H1 (cell line): ENCODE results near the gene EXT2. TPM values are rescaled to one million over a fixed set of nuclear protein-coding genes. Genes with fewer than 3 reads are reported as not detected.

Experiments used
- CTCF ChIA-PET: fragments of 300-600 bp; sonication (Branson Sonifier 250); formaldehyde crosslinking; loops from one replicate; lab custom pipeline; 2021; ENCODE audit not compliant: partially characterized antibody; lab: Charles Lee
- POLR2A ChIA-PET: fragments of 300-600 bp; sonication (Branson Sonifier 250); formaldehyde crosslinking; loops from one replicate; lab custom pipeline; 2021; ENCODE audit warnings: inconsistent platforms; ENCODE audit not compliant: partially characterized antibody; lab: Charles Lee
- DNase-seq, 2 experiments: peaks; one replicate each; pipeline versions ENCODE4 v3.0.0 to v3.0.0-alpha.2; 2010 to 2022; ENCODE audit warnings: low spot score in 2 of 2, low read depth in 1 of 2, mixed read lengths in 1 of 2
- FAIRE-seq: peaks from 2 replicates; lab custom pipeline; 2011; peaks lifted over from hg19 to GRCh38; lab: Jason Lieb, UNC
- H2AFZ ChIP-seq: 2 replicates; pipeline ENCODE4 v1.8.1; 2012; ENCODE audit warnings: low read length, inconsistent platforms
- H2AK5ac ChIP-seq: 2 replicates; pipeline ENCODE4 v1.6.1; 2013; ENCODE audit warnings: low read depth, low read length
- H2BK120ac ChIP-seq: replicated peaks from 2 replicates; pipeline ENCODE3; 2013; ENCODE audit warnings: low read depth, low read length, inconsistent platforms
- H2BK12ac ChIP-seq: 2 replicates; pipeline ENCODE4 v1.6.1; 2013; ENCODE audit warnings: low read depth, low read length
- H2BK15ac ChIP-seq: 2 replicates; pipeline ENCODE4 v1.6.1; 2013; ENCODE audit warnings: low read length
- H2BK20ac ChIP-seq: 2 replicates; pipeline ENCODE4 v1.6.1; 2013; ENCODE audit warnings: low read length
- H2BK5ac ChIP-seq: 2 replicates; pipeline ENCODE4 v1.6.1; 2013; ENCODE audit warnings: low read depth, low read length
- H3K14ac ChIP-seq: 2 replicates; pipeline ENCODE4 v1.6.1; 2013; ENCODE audit warnings: inconsistent platforms; ENCODE audit not compliant: insufficient read length
- H3K18ac ChIP-seq: 2 replicates; pipeline ENCODE4 v1.6.1; 2013; ENCODE audit warnings: low read length; ENCODE audit errors: extremely low read depth
- H3K23ac ChIP-seq: 2 replicates; pipeline ENCODE4 v1.6.1; 2013; ENCODE audit warnings: inconsistent platforms; ENCODE audit not compliant: insufficient read length
- H3K23me2 ChIP-seq: 2 replicates; pipeline ENCODE4 v1.6.1; 2013; ENCODE audit warnings: low read depth, low read length
- H3K27ac ChIP-seq: 2 replicates; pipeline ENCODE4 v1.6.1; 2011; ENCODE audit warnings: low read depth, low read length, inconsistent platforms
- H3K27me3 ChIP-seq, 4 experiments: replicated peaks in 1 of 4; 1 replicate in 1 of 4; 2 replicates in 3 of 4; pipeline versions ENCODE4 v1.6.1 to v1.8.1; 2011 to 2013; ENCODE audit warnings: low read length in 3 of 4, mild to moderate bottlenecking in 3 of 4, inconsistent platforms in 2 of 4, mixed read lengths in 2 of 4, moderate library complexity in 1 of 4; ENCODE audit not compliant: control insufficient read depth in 3 of 4, insufficient read depth in 3 of 4; ENCODE audit errors: extremely low read depth in 1 of 4
- H3K36me3 ChIP-seq, 4 experiments: 2 replicates each; pipeline versions ENCODE4 v1.6.1 to v1.8.1; 2011 to 2013; ENCODE audit warnings: mild to moderate bottlenecking in 4 of 4, low read length in 3 of 4, moderate library complexity in 2 of 4, control low read depth in 1 of 4, inconsistent platforms in 1 of 4; ENCODE audit not compliant: insufficient read depth in 4 of 4, control insufficient read depth in 2 of 4
- H3K4ac ChIP-seq: replicated peaks from 2 replicates; pipeline ENCODE3; 2013; ENCODE audit warnings: low read length, low read depth, mixed read lengths, inconsistent platforms; ENCODE audit not compliant: insufficient read length
- H3K4me1 ChIP-seq, 4 experiments: replicated peaks in 1 of 4; 1 replicate in 1 of 4; 2 replicates in 3 of 4; pipeline versions ENCODE4 v1.6.1 to v1.8.1; 2011 to 2013; ENCODE audit warnings: low read length in 3 of 4, inconsistent platforms in 2 of 4, mixed read lengths in 1 of 4; ENCODE audit not compliant: insufficient read depth in 4 of 4, control insufficient read depth in 3 of 4
- H3K4me2 ChIP-seq, 2 experiments: 2 replicates each; pipeline versions ENCODE4 v1.6.1 to v1.8.1; 2011 to 2013; ENCODE audit warnings: low read depth in 2 of 2, low read length in 2 of 2, control low read depth in 1 of 2, inconsistent platforms in 1 of 2, mild to moderate bottlenecking in 1 of 2; ENCODE audit not compliant: insufficient read depth in 1 of 2
- H3K4me3 ChIP-seq, 4 experiments: fragments of 200-600, 300-600 bp in 1 of 4; sonication (generic), shearing (Covaris generic), sonication (Bioruptor Twin) in 1 of 4; 2 replicates each; pipeline versions ENCODE4 v1.5.1 to v1.8.1; 2011 to 2016; ENCODE audit warnings: low read length in 4 of 4, low read depth in 3 of 4, control low read depth in 2 of 4, inconsistent platforms in 2 of 4, mild to moderate bottlenecking in 2 of 4, mixed read lengths in 1 of 4, moderate library complexity in 1 of 4; ENCODE audit not compliant: insufficient read depth in 2 of 4; ENCODE audit errors: extremely low read depth in 1 of 4
- H3K56ac ChIP-seq: replicated peaks from 2 replicates; pipeline ENCODE3; 2013; ENCODE audit warnings: low read depth, mild to moderate bottlenecking, mixed read lengths, low read length, inconsistent platforms; ENCODE audit not compliant: insufficient read length
- H3K79me1 ChIP-seq: 2 replicates; pipeline ENCODE4 v1.6.1; 2013; ENCODE audit warnings: low read depth, low read length, control low read depth
- H3K79me2 ChIP-seq, 2 experiments: 2 replicates each; pipeline versions ENCODE4 v1.6.1 to v1.8.1; 2012 to 2013; ENCODE audit warnings: low read length in 2 of 2, mild to moderate bottlenecking in 2 of 2, inconsistent platforms in 1 of 2; ENCODE audit not compliant: insufficient read depth in 2 of 2, control insufficient read depth in 1 of 2
- H3K9ac ChIP-seq, 4 experiments: replicated peaks in 1 of 4; 1 replicate in 1 of 4; 2 replicates in 3 of 4; pipeline versions ENCODE4 v1.6.1 to v1.8.1; 2011 to 2013; ENCODE audit warnings: low read depth in 3 of 4, low read length in 3 of 4, control low read depth in 2 of 4, mild to moderate bottlenecking in 2 of 4, moderate library complexity in 2 of 4, inconsistent platforms in 1 of 4; ENCODE audit errors: extremely low read depth in 1 of 4
- H3K9me3 ChIP-seq, 2 experiments: 2 replicates each; pipeline versions ENCODE4 v1.6.1 to v1.8.1; 2012 to 2013; ENCODE audit warnings: mild to moderate bottlenecking in 2 of 2, moderate library complexity in 2 of 2, control low read depth in 1 of 2, inconsistent platforms in 1 of 2, low read depth in 1 of 2, low read length in 1 of 2, mixed read lengths in 1 of 2; ENCODE audit not compliant: insufficient read depth in 2 of 2
- H4K20me1 ChIP-seq, 2 experiments: replicated peaks in 1 of 2; 2 replicates each; pipeline versions ENCODE3 to v1.8.1; 2011 to 2013; ENCODE audit warnings: inconsistent platforms in 2 of 2, low read length in 2 of 2, mild to moderate bottlenecking in 1 of 2; ENCODE audit not compliant: insufficient read depth in 2 of 2, control insufficient read depth in 1 of 2
- H4K5ac ChIP-seq: 2 replicates; pipeline ENCODE4 v1.6.1; 2013; ENCODE audit warnings: low read length, low read depth, mixed read lengths, inconsistent platforms; ENCODE audit not compliant: insufficient read length
- H4K8ac ChIP-seq: 2 replicates; pipeline ENCODE4 v1.8.0; 2013; ENCODE audit warnings: mild to moderate bottlenecking, moderate library complexity, low read length, inconsistent platforms; ENCODE audit not compliant: insufficient read depth; ENCODE audit errors: extremely low read depth
- H4K91ac ChIP-seq: replicated peaks from 2 replicates; pipeline ENCODE3; 2013; ENCODE audit warnings: low read length, mixed read lengths, inconsistent platforms; ENCODE audit not compliant: insufficient read length
- ASH2L ChIP-seq: fragments of 200-600, 300-600 bp; sonication (generic); IDR thresholded peaks from one replicate; pipeline ENCODE4 v1.7.1; 2017; ENCODE audit warnings: low read length
- CBX5 ChIP-seq: fragments of 300-800, 300-1000 bp; sonication (generic); IDR thresholded peaks from 2 replicates; pipeline ENCODE4 v1.7.1; 2016; ENCODE audit warnings: antibody characterized with exemption, low read length, low read depth
- CHD1 ChIP-seq: IDR thresholded peaks from 2 replicates; pipeline ENCODE4 v1.6.1; 2012; ENCODE audit warnings: low read depth, low read length, improper control_type of control experiment
- JUND ChIP-seq: IDR thresholded peaks from 2 replicates; pipeline ENCODE4 v1.6.1; 2011; ENCODE audit warnings: mild to moderate bottlenecking, improper control_type of control experiment, low read length
- KDM1A ChIP-seq: fragments of 200-600, 300-600 bp; sonication (generic); IDR thresholded peaks from 2 replicates; pipeline ENCODE4 v1.7.1; 2016; ENCODE audit warnings: mild to moderate bottlenecking, low read length, borderline replicate concordance
- KDM4A ChIP-seq: IDR thresholded peaks from one replicate; pipeline ENCODE4 v1.7.1; 2012; ENCODE audit warnings: low read depth, mild to moderate bottlenecking, moderate library complexity, low read length, inconsistent platforms; ENCODE audit not compliant: severe bottlenecking
- MAFK ChIP-seq: IDR thresholded peaks from 2 replicates; pipeline ENCODE4 v1.6.1; 2012; ENCODE audit warnings: low read depth, mild to moderate bottlenecking, improper control_type of control experiment, low read length
- POLR2A ChIP-seq, 2 experiments: IDR thresholded peaks; 1 replicate in 1 of 2; 2 replicates in 1 of 2; pipeline ENCODE4 v1.6.1; 2011; ENCODE audit warnings: low read depth in 2 of 2, low read length in 2 of 2, mild to moderate bottlenecking in 2 of 2; ENCODE audit errors: control extremely low read depth in 1 of 2
- POLR2AphosphoS5 ChIP-seq: IDR thresholded peaks from 2 replicates; pipeline ENCODE4 v1.6.1; 2011; ENCODE audit warnings: low read depth, low read length
- POU5F1 ChIP-seq: IDR thresholded peaks from 2 replicates; pipeline ENCODE4 v1.6.1; 2011; ENCODE audit warnings: low read depth, mild to moderate bottlenecking, low read length, moderate library complexity
- SUZ12 ChIP-seq: fragments of 200-600 bp; sonication (generic); IDR thresholded peaks from 2 replicates; pipeline ENCODE4 v1.6.1; 2012; ENCODE audit warnings: mild to moderate bottlenecking, inconsistent platforms, low read length, moderate library complexity, mixed read lengths
- TAF1 ChIP-seq: IDR thresholded peaks from 2 replicates; pipeline ENCODE4 v1.6.1; 2011; ENCODE audit warnings: mild to moderate bottlenecking, low read depth, low read length
- WGBS, 2 experiments: shearing (Covaris generic) in 1 of 2; methylation state at CpG; one replicate each; pipeline versions ENCODE4 v1.1.6 to v1.1.7; 2013 to 2015; ENCODE audit warnings: low lambda C conversion rate in 2 of 2, mixed read lengths in 2 of 2, inconsistent platforms in 1 of 2, low coverage in 1 of 2, missing lambda C conversion rate in 1 of 2; ENCODE audit not compliant: insufficient replicate concordance in 2 of 2, insufficient coverage in 1 of 2, insufficient read length in 1 of 2; ENCODE audit errors: extremely low coverage in 1 of 2, missing lambda C conversion rate in 1 of 2; 5-methylcytosine and 5-hydroxymethylcytosine counted together
- polyA plus RNA-seq, 7 experiments: library from polyadenylated mRNA; depleted of rRNA in 3 of 7; stranded (reverse) in 5 of 7; unstranded in 2 of 7; fragments of >200 nt in 5 of 7; fragments of 200-250 nt in 2 of 7; gene quantifications; 1 replicate in 5 of 7; 2 replicates in 1 of 7; 4 replicates in 1 of 7; pipeline versions ENCODE4 v1.2.1 to v1.2.3, GENCODE V29; 2011 to 2013; ENCODE audit warnings: missing spikeins in 2 of 7, mixed read lengths in 2 of 7
- total RNA-seq: library from RNA; stranded (reverse); fragmentation: NEBNext Ultra II Directional; extraction: Animal tissue kit (Norgen Biotek cat#: 25700); gene quantifications from 2 replicates; pipeline ENCODE4 v1.2.1, GENCODE V29; 2021

The EXT2 gene
- total and polyA plus RNA-seq, 2 of the 8 experiments (the other 6 are each of a cell fraction or from before 2014, with no cell fraction given) = 29.8 to 42.8 TPM

DNA sequence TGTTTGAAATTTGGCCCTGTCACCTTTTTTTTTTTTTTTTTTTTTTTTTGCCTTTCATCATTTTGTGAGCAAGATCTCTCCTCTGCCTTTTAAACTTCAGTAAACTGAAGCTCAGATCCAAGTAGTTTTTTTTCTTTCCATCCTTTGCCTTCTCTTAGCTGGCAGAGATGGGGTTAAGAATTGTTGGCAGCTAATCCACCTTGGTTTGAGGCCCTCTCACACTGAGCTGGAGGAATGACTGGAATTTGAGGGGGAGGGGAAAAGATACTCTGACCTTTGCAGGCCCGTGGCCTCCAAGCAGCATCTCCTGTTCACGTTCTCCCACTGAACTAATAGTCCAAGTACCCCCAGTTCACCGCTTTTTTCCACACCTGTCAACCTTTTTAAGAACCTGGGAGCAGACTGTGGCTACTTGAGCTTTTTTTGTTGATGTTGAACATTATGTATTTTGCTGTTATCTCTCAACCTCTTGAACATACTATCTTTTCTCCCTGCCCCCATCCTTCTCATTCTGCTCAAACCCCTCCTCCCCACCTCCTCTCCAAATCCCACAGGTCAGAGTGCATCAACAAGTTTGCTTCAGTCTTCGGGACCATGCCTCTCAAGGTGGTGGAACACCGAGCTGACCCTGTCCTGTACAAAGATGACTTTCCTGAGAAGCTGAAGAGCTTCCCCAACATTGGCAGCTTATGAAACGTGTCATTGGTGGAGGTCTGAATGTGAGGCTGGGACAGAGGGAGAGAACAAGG lies 148.3 kb downstream of the EXT2 start:
- Histone ChIP-seq H3K4me1 (peaks cover 11 to 23% (median 16%) of the 10 kb centered on the region in 4 experiments), H2AK5ac (peak overlapping the region; percentile 14; the same call in 1 of the 2 replicates), H2BK15ac (0 out of 2 replicates have a peak overlapping the region, but pooled peaks have one; percentile 55), H3K79me1 (no peaks in the 10 kb centered on the region), H2BK5ac (peak overlapping the region; percentile 84), H2BK120ac (peak overlapping the region; percentile 77), H3K4me3 (peak overlapping the region in 3 of 4 experiments; percentile 9 to 39 (median 36); a peak in 3 of 8 replicates), H3K79me2 (no peaks in the 10 kb centered on the region), H3K23ac (no peak overlapping the region), H4K5ac (peak overlapping the region; percentile 46), H3K36me3 (peaks cover 0 to 9% (median 0%) of the 10 kb centered on the region in 4 experiments; a peak in 1 of 8 replicates), H3K27ac (peak overlapping the region; percentile 80), H4K20me1 (no peaks in the 10 kb centered on the region), H3K9ac (peak overlapping the region in 1 of 4 experiments; percentile 13; a peak in 3 of 7 replicates), H3K18ac (peak overlapping the region; percentile 88), H3K4me2 (peak overlapping the region; percentile 60 to 67), H4K91ac (peak overlapping the region; percentile 91), H3K56ac (no peak overlapping the region), H3K4ac (no peak overlapping the region), H3K9me3 (no peaks in the 10 kb centered on the region), H3K27me3 (no peaks in the 10 kb centered on the region), H4K8ac (no peak overlapping the region; the same call in 1 of the 2 replicates), H3K14ac (no peak overlapping the region), H2BK20ac (peak overlapping the region; percentile 98), H2AFZ (no peak overlapping the region), H3K23me2 (no peaks in the 10 kb centered on the region), H2BK12ac (peak overlapping the region; percentile 63)
- ChIA-PET POLR2A (interaction anchor here (1.0 to 2.2 kb wide), 4 partner anchors 8 to 77 kb away, joined by 3 to 7 read pairs (median 4); no protein-coding TSS in a partner anchor), CTCF (interaction anchor here (0.6 to 2.1 kb wide), 11 partner anchors 8 to 151 kb away, joined by 3 to 6 read pairs (median 3); no protein-coding TSS in a partner anchor)
- 40% methylated on average over 6 of the region's 6 CpGs; no CpG with 5 or more reads in 1 of the 2 experiments for WGBS, 2 experiments
- FAIRE-seq = peak; percentile 95
- peak in 1 of 2 experiments; percentile 56 for DNase-seq
- TF ChIP-seq POLR2AphosphoS5 (peak; percentile 52; the same call in 1 of the 2 replicates), KDM4A (no peak), SUZ12 (no peak), MAFK (no peak), JUND (no peak), CBX5 (no peak), CHD1 (no peak), POU5F1 (0 out of 2 replicates have a peak, but pooled peaks have one; percentile 56), KDM1A (peak; percentile 75; the same call in 1 of the 2 replicates), ASH2L (peak; percentile 100), TAF1 (peak; percentile 53; the same call in 1 of the 2 replicates), POLR2A (IDR thresholded peaks at IDR 0.05; ENCODE audit: control extremely low read depth in 1 of 2, low read depth in 2 of 2, low read length in 2 of 2) (peak in 1 of 2 experiments; percentile 58; a peak in 1 of 3 replicates)
